IgD-negative memory B cell (primary cell): Measurements from ENCODE around the gene NINJ2. TPM values are rescaled to one million over a fixed set of nuclear protein-coding genes. Genes with fewer than 3 reads are reported as not detected.

ENCODE experiments used
- H3K27ac Mint-ChIP-seq, 3 donors: one replicate each; pipeline ENCODE4 v1.8.0; 2020 to 2022; ENCODE audit warnings: mild to moderate bottlenecking in 3 of 3, mixed read lengths in 3 of 3, moderate library complexity in 1 of 3
- H3K27me3 Mint-ChIP-seq: one replicate; pipeline ENCODE4 v1.8.0; 2021; ENCODE audit warnings: mixed read lengths
- H3K36me3 Mint-ChIP-seq: one replicate; pipeline ENCODE4 v1.8.0; 2020; ENCODE audit warnings: mild to moderate bottlenecking, mixed read lengths
- H3K4me1 Mint-ChIP-seq, 3 donors: one replicate each; pipeline ENCODE4 v1.8.0; 2020 to 2022; ENCODE audit warnings: mixed read lengths in 3 of 3, mild to moderate bottlenecking in 1 of 3
- H3K4me3 Mint-ChIP-seq, 4 donors: one replicate each; pipeline ENCODE4 v1.8.0; 2020 to 2022; ENCODE audit warnings: mild to moderate bottlenecking in 4 of 4, mixed read lengths in 4 of 4, moderate library complexity in 3 of 4
- H3K9me3 Mint-ChIP-seq, 3 donors: one replicate each; pipeline ENCODE4 v1.8.0; 2020 to 2021; ENCODE audit warnings: mixed read lengths in 3 of 3, mild to moderate bottlenecking in 1 of 3
- polyA plus RNA-seq: library from polyadenylated mRNA; unstranded; fragments of 300-500 nt; fragmentation: Illumina TruSeq; gene quantifications from one replicate; pipeline ENCODE4 v1.2.3, GENCODE V29; 2021

Gene NINJ2
- polyA plus RNA-seq, 1 donor from 2014 or later = 15.8 TPM

GRCh38 chr12:572532-572899 lies 90.7 kb downstream of the NINJ2 start:
- H3K4me3 Mint-ChIP-seq = peak overlapping the region in 1 of 4 donors; percentile 27
- H3K9me3 Mint-ChIP-seq = peaks cover 0 to 2% (median 0%) of the 10 kb centered on the region in 3 donors
- peaks cover 2% of the 10 kb centered on the region for H3K36me3 Mint-ChIP-seq
- H3K27ac Mint-ChIP-seq = no peak overlapping the region
- H3K4me1 Mint-ChIP-seq = peaks cover 4 to 7% (median 5%) of the 10 kb centered on the region in 3 donors
- no peaks in the 10 kb centered on the region for H3K27me3 Mint-ChIP-seq

GRCh38 chr12:571795-572531 lies 91.3 kb downstream of the NINJ2 start:
- peak overlapping the region in 2 of 4 donors; percentile 27 to 49 for H3K4me3 Mint-ChIP-seq

GRCh38 chr12:570921-571794 lies 92.1 kb downstream of the NINJ2 start:
- Mint-ChIP-seq H3K4me3 (peak overlapping the region in 2 of 4 donors; percentile 49 to 80), H3K4me1 (peaks cover 4 to 5% (median 4%) of the 10 kb centered on the region in 3 donors), H3K27ac (peak overlapping the region in 1 of 3 donors; percentile 33), H3K9me3 (peaks cover 0 to 2% (median 0%) of the 10 kb centered on the region in 3 donors), H3K36me3 (peaks cover 2% of the 10 kb centered on the region), H3K27me3 (no peaks in the 10 kb centered on the region)

More at GRCh38 chr12:571795-572531, 91.3 kb downstream of the NINJ2 start:
- H3K27me3 Mint-ChIP-seq = no peaks in the 10 kb centered on the region
- peaks cover 4 to 7% (median 5%) of the 10 kb centered on the region in 3 donors for H3K4me1 Mint-ChIP-seq
- peak overlapping the region in 1 of 3 donors; percentile 33 for H3K27ac Mint-ChIP-seq
- H3K36me3 Mint-ChIP-seq = peaks cover 2% of the 10 kb centered on the region
- peaks cover 0 to 2% (median 0%) of the 10 kb centered on the region in 3 donors for H3K9me3 Mint-ChIP-seq

GRCh38 chr12:570435-570920 lies 92.8 kb downstream of the NINJ2 start:
- peaks cover 0 to 2% (median 0%) of the 10 kb centered on the region in 3 donors for H3K9me3 Mint-ChIP-seq
- H3K4me1 Mint-ChIP-seq = peaks cover 4 to 5% (median 4%) of the 10 kb centered on the region in 3 donors
- no peak overlapping the region for H3K27ac Mint-ChIP-seq
- H3K36me3 Mint-ChIP-seq = peaks cover 2% of the 10 kb centered on the region
- peak overlapping the region in 1 of 4 donors; percentile 45 for H3K4me3 Mint-ChIP-seq
- no peaks in the 10 kb centered on the region for H3K27me3 Mint-ChIP-seq

- Mint-ChIP-seq H3K27me3 (no peaks in the 10 kb centered on the region), H3K9me3 (peaks cover 0 to 2% (median 0%) of the 10 kb centered on the region in 3 donors), H3K4me1 (peaks cover 4 to 5% (median 4%) of the 10 kb centered on the region in 3 donors), H3K4me3 (peak overlapping the region; percentile 81 to 89 (median 85)), H3K36me3 (peaks cover 2% of the 10 kb centered on the region), H3K27ac (peak overlapping the region in 1 of 3 donors; percentile 86)
Measured at GRCh38 chr12:569803-570434, 93.3 kb downstream of the NINJ2 start.

- H3K4me1 Mint-ChIP-seq = peaks cover 4 to 7% (median 7%) of the 10 kb centered on the region in 3 donors
- no peak overlapping the region for H3K27ac Mint-ChIP-seq
- no peaks in the 10 kb centered on the region for H3K27me3 Mint-ChIP-seq
- H3K36me3 Mint-ChIP-seq = peaks cover 2% of the 10 kb centered on the region
- H3K4me3 Mint-ChIP-seq = peak overlapping the region in 1 of 4 donors; percentile 68
- H3K9me3 Mint-ChIP-seq = no peaks in the 10 kb centered on the region
Measured at GRCh38 chr12:569091-569676, 94.1 kb downstream of the NINJ2 start.

- Mint-ChIP-seq H3K36me3 (peaks cover 2% of the 10 kb centered on the region), H3K4me1 (peaks cover 10 to 14% (median 14%) of the 10 kb centered on the region in 3 donors), H3K27ac (no peak overlapping the region), H3K27me3 (no peaks in the 10 kb centered on the region), H3K4me3 (peak overlapping the region in 1 of 4 donors; percentile 18), H3K9me3 (no peaks in the 10 kb centered on the region)
Measured at GRCh38 chr12:568486-568885, 94.8 kb downstream of the NINJ2 start.

- Mint-ChIP-seq H3K36me3 (peaks cover 2% of the 10 kb centered on the region), H3K9me3 (no peaks in the 10 kb centered on the region), H3K27ac (peak overlapping the region in 1 of 3 donors; percentile 94), H3K27me3 (no peaks in the 10 kb centered on the region), H3K4me1 (peaks cover 17 to 22% (median 20%) of the 10 kb centered on the region in 3 donors), H3K4me3 (peak overlapping the region in 2 of 4 donors; percentile 60 to 63)
Measured at GRCh38 chr12:565589-566105, 97.6 kb downstream of the NINJ2 start.

GRCh38 chr12:565161-565560 lies 98.1 kb downstream of the NINJ2 start:
- Mint-ChIP-seq H3K27me3 (no peaks in the 10 kb centered on the region), H3K9me3 (no peaks in the 10 kb centered on the region), H3K27ac (peak overlapping the region in 1 of 3 donors; percentile 94), H3K36me3 (peaks cover 2% of the 10 kb centered on the region), H3K4me1 (peaks cover 19 to 22% (median 20%) of the 10 kb centered on the region in 3 donors), H3K4me3 (peak overlapping the region in 2 of 4 donors; percentile 55 to 63)

GRCh38 chr12:563787-564298 lies 99.4 kb downstream of the NINJ2 start:
- Mint-ChIP-seq H3K27me3 (no peaks in the 10 kb centered on the region), H3K9me3 (no peaks in the 10 kb centered on the region), H3K36me3 (peaks cover 2% of the 10 kb centered on the region), H3K4me3 (peak overlapping the region in 3 of 4 donors; percentile 65 to 90 (median 87)), H3K27ac (peak overlapping the region in 1 of 3 donors; percentile 73), H3K4me1 (peaks cover 15 to 18% (median 15%) of the 10 kb centered on the region in 3 donors)

- H3K9me3 Mint-ChIP-seq = no peaks in the 10 kb centered on the region
- H3K27me3 Mint-ChIP-seq = no peaks in the 10 kb centered on the region
- peak overlapping the region in 1 of 3 donors; percentile 73 for H3K27ac Mint-ChIP-seq
- peaks cover 15 to 18% (median 15%) of the 10 kb centered on the region in 3 donors for H3K4me1 Mint-ChIP-seq
- peak overlapping the region in 3 of 4 donors; percentile 65 to 90 (median 87) for H3K4me3 Mint-ChIP-seq
- H3K36me3 Mint-ChIP-seq = peaks cover 2% of the 10 kb centered on the region
Measured at GRCh38 chr12:563250-563781, 99.9 kb downstream of the NINJ2 start.

GRCh38 chr12:562634-563033 lies 100.6 kb downstream of the NINJ2 start:
- no peak overlapping the region for H3K27ac Mint-ChIP-seq
- H3K4me1 Mint-ChIP-seq = peaks cover 15 to 18% (median 15%) of the 10 kb centered on the region in 3 donors
- H3K27me3 Mint-ChIP-seq = no peaks in the 10 kb centered on the region
- H3K9me3 Mint-ChIP-seq = no peaks in the 10 kb centered on the region
- H3K4me3 Mint-ChIP-seq = peak overlapping the region in 2 of 4 donors; percentile 66 to 67
- no peaks in the 10 kb centered on the region for H3K36me3 Mint-ChIP-seq

GRCh38 chr12:561908-562593 lies 101.2 kb downstream of the NINJ2 start:
- Mint-ChIP-seq H3K27ac (peak overlapping the region in 1 of 3 donors; percentile 18), H3K4me3 (peak overlapping the region in 2 of 4 donors; percentile 44 to 66), H3K4me1 (peaks cover 15 to 18% (median 15%) of the 10 kb centered on the region in 3 donors), H3K36me3 (no peaks in the 10 kb centered on the region), H3K9me3 (no peaks in the 10 kb centered on the region), H3K27me3 (no peaks in the 10 kb centered on the region)
